B cell (primary cell): ENCODE data around the gene CENPF. TPM values are rescaled to one million over a fixed set of nuclear protein-coding genes. Genes with fewer than 3 reads are reported as not detected.

Experiments used
- ATAC-seq: fragments of 200-7000 bp; cut with Tn5 transposase; one replicate; pipeline ENCODE4 v1.10.0; 2021; ENCODE audit warnings: low read depth, mild to moderate bottlenecking, moderate number of reproducible peaks, moderate library complexity
- CTCF ChIA-PET: fragments of 350-600 bp; sonication (Branson Sonifier 250); formaldehyde crosslinking; loops from one replicate; lab custom pipeline; 2021; ENCODE audit warnings: antibody characterized with exemption, inconsistent platforms; lab: Charles Lee
- POLR2A ChIA-PET: fragments of 350-600 bp; sonication (Branson Sonifier 250); formaldehyde crosslinking; loops from one replicate; lab custom pipeline; 2021; ENCODE audit warnings: antibody characterized with exemption; lab: Charles Lee
- DNase-seq: peaks from one replicate; pipeline ENCODE4 v3.0.0; 2013
- H2AFZ ChIP-seq: 2 replicates; pipeline ENCODE4 v1.6.1; 2012; ENCODE audit warnings: mild to moderate bottlenecking, low read depth, low read length; ENCODE audit not compliant: insufficient read depth, poor library complexity, severe bottlenecking
- H3K27ac ChIP-seq, 2 donors: 1 replicate in 1 of 2; 2 replicates in 1 of 2; pipeline ENCODE4 v1.5.1; 2012 to 2013; ENCODE audit warnings: low read length in 2 of 2, mild to moderate bottlenecking in 2 of 2, moderate library complexity in 1 of 2
- H3K27me3 ChIP-seq, 4 experiments: fragments of 200-600 bp in 1 of 4; sonication (generic) in 1 of 4; replicated peaks in 1 of 4; 1 replicate in 2 of 4; 2 replicates in 2 of 4; pipeline versions ENCODE4 v1.6.1 to v1.7.0; 2013 to 2016; ENCODE audit warnings: low read length in 3 of 4, mild to moderate bottlenecking in 2 of 4, mixed read lengths in 1 of 4, moderate library complexity in 1 of 4; ENCODE audit not compliant: insufficient read depth in 4 of 4, control insufficient read depth in 3 of 4; ENCODE audit errors: control extremely low read depth in 1 of 4
- H3K36me3 ChIP-seq, 2 experiments: replicated peaks in 1 of 2; 1 replicate in 1 of 2; 2 replicates in 1 of 2; pipeline versions ENCODE4 v1.6.1 to v1.7.1; 2013; ENCODE audit warnings: low read length in 1 of 2; ENCODE audit not compliant: insufficient read depth in 2 of 2, control insufficient read depth in 1 of 2; ENCODE audit errors: control extremely low read depth in 1 of 2, extremely low read depth in 1 of 2
- H3K4me1 ChIP-seq, 2 donors: fragments of 200-600 bp in 1 of 2; sonication (generic) in 1 of 2; 1 replicate in 1 of 2; 2 replicates in 1 of 2; pipeline versions ENCODE4 v1.5.1 to v1.6.1; 2013 to 2017; ENCODE audit warnings: low read length in 2 of 2; ENCODE audit not compliant: control insufficient read depth in 2 of 2, insufficient read depth in 2 of 2
- H3K4me2 ChIP-seq: replicated peaks from 2 replicates; pipeline ENCODE3; 2012; ENCODE audit warnings: mild to moderate bottlenecking, low read depth, low read length; ENCODE audit not compliant: poor library complexity, severe bottlenecking
- H3K4me3 ChIP-seq, 5 experiments: fragments of 200-600 bp in 1 of 5; sonication (generic) in 1 of 5; 1 replicate in 3 of 5; 2 replicates in 2 of 5; pipeline versions ENCODE4 v1.5.1 to v1.7.0; 2011 to 2016; ENCODE audit warnings: low read length in 4 of 5, mild to moderate bottlenecking in 4 of 5, low read depth in 2 of 5, control low read depth in 1 of 5, moderate library complexity in 1 of 5; ENCODE audit not compliant: insufficient read depth in 1 of 5; ENCODE audit errors: control extremely low read depth in 1 of 5, extremely low read depth in 1 of 5
- H3K79me2 ChIP-seq: fragments of 200-600 bp; sonication (generic); one replicate; pipeline ENCODE4 v1.6.0; 2016; ENCODE audit warnings: low read length; ENCODE audit not compliant: control insufficient read depth, insufficient read depth
- H3K9ac ChIP-seq: fragments of 200-600 bp; sonication (generic); 2 replicates; pipeline ENCODE4 v1.6.1; 2017; ENCODE audit warnings: mild to moderate bottlenecking, low read length, moderate library complexity
- H3K9me3 ChIP-seq, 3 donors: one replicate each; pipeline versions ENCODE4 v1.6.1 to v1.7.1; 2013; ENCODE audit warnings: low read length in 2 of 3; ENCODE audit not compliant: control insufficient read depth in 2 of 3, insufficient read depth in 1 of 3; ENCODE audit errors: control extremely low read depth in 1 of 3
- H4K20me1 ChIP-seq: 2 replicates; pipeline ENCODE4 v1.6.0; 2012; ENCODE audit warnings: mild to moderate bottlenecking, low read length; ENCODE audit not compliant: insufficient read depth, control insufficient read depth, poor library complexity, severe bottlenecking
- H3K27ac Mint-ChIP-seq: one replicate; pipeline ENCODE4 v1.8.0; 2021; ENCODE audit warnings: mixed read lengths
- H3K27me3 Mint-ChIP-seq: one replicate; pipeline ENCODE4 v1.8.0; 2021; ENCODE audit warnings: mixed read lengths
- H3K4me1 Mint-ChIP-seq: one replicate; pipeline ENCODE4 v1.8.0; 2021; ENCODE audit warnings: mixed read lengths
- H3K4me3 Mint-ChIP-seq: one replicate; pipeline ENCODE4 v1.8.0; 2021; ENCODE audit warnings: mixed read lengths
- H3K9me3 Mint-ChIP-seq: one replicate; pipeline ENCODE4 v1.8.0; 2022; ENCODE audit warnings: mixed read lengths; ENCODE audit not compliant: insufficient read depth
- CTCF ChIP-seq: fragments of 200-600 bp; IDR thresholded peaks from one replicate; pipeline ENCODE4 v1.8.0; 2022; ENCODE audit warnings: antibody characterized with exemption, mild to moderate bottlenecking
- EZH2 ChIP-seq: IDR thresholded peaks from 2 replicates; pipeline ENCODE4 v1.6.1; 2012; ENCODE audit warnings: borderline replicate concordance, low read depth, mild to moderate bottlenecking, moderate library complexity, low read length; ENCODE audit not compliant: insufficient read depth, poor library complexity, severe bottlenecking
- WGBS: methylation state at CpG from one replicate; pipeline ENCODE4 v1.1.5; 2013; ENCODE audit warnings: missing lambda C conversion rate; ENCODE audit not compliant: insufficient coverage; 5-methylcytosine and 5-hydroxymethylcytosine counted together
- intact Hi-C: fragments of 100-400 bp; cut with micrococcal nuclease; formaldehyde crosslinking; loops from one replicate; pipeline ENCODE4 v1.10.0; 2022
- polyA plus RNA-seq: library from polyadenylated mRNA; depleted of rRNA; stranded (reverse); fragments of >200 nt; gene quantifications from 2 replicates; pipeline ENCODE4 v1.2.3, GENCODE V29; 2012
- total RNA-seq, 2 donors: library from RNA; stranded (reverse); fragments of 120-200 nt in 1 of 2; gene quantifications; 1 replicate in 1 of 2; 2 replicates in 1 of 2; pipeline versions ENCODE4 v1.2.3 to v1.2.4, GENCODE V29; 2013 to 2022

Gene CENPF
- total and polyA plus RNA-seq, 2 donors (not counting 1 experiment from before 2014, with no cell fraction given): 0.12 to 3.0 TPM

GRCh38 chr1:214698559-214698958, 95.6 kb downstream of the CENPF start:
- H3K9ac ChIP-seq: no peak overlapping the region
- H3K4me1 Mint-ChIP-seq: no peaks in the 10 kb centered on the region
- no peaks in the 10 kb centered on the region for H3K27me3 ChIP-seq
- CTCF ChIA-PET: no interaction called here
- DNase-seq (no peak), ATAC-seq (no peak)
- H3K79me2 ChIP-seq: no peaks in the 10 kb centered on the region
- TF ChIP-seq CTCF: no peak
- TF ChIP-seq EZH2: no peak
- no peak overlapping the region for H3K4me3 ChIP-seq
- H3K9me3 Mint-ChIP-seq: no peaks in the 10 kb centered on the region
- no peak overlapping the region for H2AFZ ChIP-seq
- H3K4me1 ChIP-seq: no peaks in the 10 kb centered on the region
- peaks cover 4% of the 10 kb centered on the region for H3K27me3 Mint-ChIP-seq
- H3K9me3 ChIP-seq: no peaks in the 10 kb centered on the region
- no peaks in the 10 kb centered on the region for H3K36me3 ChIP-seq
- H3K4me3 Mint-ChIP-seq: no peak overlapping the region
- intact Hi-C loops: no loop called here
- WGBS: no CpG with 5 or more reads among the region's 1 CpG
- POLR2A ChIA-PET: no interaction called here
- no peak overlapping the region for H3K27ac ChIP-seq
- H4K20me1 ChIP-seq: no peaks in the 10 kb centered on the region
- H3K4me2 ChIP-seq: no peak overlapping the region
- H3K27ac Mint-ChIP-seq: no peak overlapping the region

- no peak for TF ChIP-seq CTCF
- no peak for TF ChIP-seq EZH2
- Histone ChIP-seq H3K36me3 (no peaks in the 10 kb centered on the region), H2AFZ (no peak overlapping the region), H4K20me1 (no peaks in the 10 kb centered on the region), H3K9ac (no peak overlapping the region), H3K4me3 (no peak overlapping the region), H3K4me1 (no peaks in the 10 kb centered on the region), H3K4me2 (no peak overlapping the region), H3K79me2 (no peaks in the 10 kb centered on the region), H3K9me3 (no peaks in the 10 kb centered on the region), H3K27ac (no peak overlapping the region), H3K27me3 (no peaks in the 10 kb centered on the region)
- no peak for DNase-seq
- intact Hi-C loops: no loop called here
- no peak for ATAC-seq
- ChIA-PET POLR2A (no interaction called here), CTCF (no interaction called here)
- peaks cover 4% of the 10 kb centered on the region for H3K27me3 Mint-ChIP-seq
- H3K27ac Mint-ChIP-seq: no peak overlapping the region
- WGBS: 75% methylated on average over 3 of the region's 4 CpGs
- no peaks in the 10 kb centered on the region for H3K4me1 Mint-ChIP-seq
- H3K4me3 Mint-ChIP-seq: no peak overlapping the region
- peaks cover 8% of the 10 kb centered on the region for H3K9me3 Mint-ChIP-seq
Measured at GRCh38 chr1:214700437-214700836, 97.4 kb downstream of the CENPF start.
